Endothelial cell of umbilical vein (primary cell): ENCODE measurements around the gene TREH.

Experiments
- JUN ChIP-seq: IDR thresholded peaks from 2 replicates; pipeline ENCODE4 v1.6.1; 2011; ENCODE audit warnings: borderline replicate concordance, low read depth; ENCODE audit not compliant: insufficient read length, insufficient read depth
- POLR2AphosphoS5 ChIP-seq: IDR thresholded peaks from 2 replicates; pipeline ENCODE4 v1.6.1; 2012; ENCODE audit warnings: low read depth, mild to moderate bottlenecking, control low read depth, low read length, moderate library complexity; ENCODE audit not compliant: insufficient read depth
- TF ChIP-seq, protein P1 (sequence below), 2 donors: IDR thresholded peaks; 1 replicate in 1 of 2; 2 replicates in 1 of 2; pipeline ENCODE4 v1.5.1; 2011; ENCODE audit warnings: low read length in 2 of 2, mild to moderate bottlenecking in 2 of 2, moderate library complexity in 2 of 2, control low read depth in 1 of 2, inconsistent platforms in 1 of 2, low read depth in 1 of 2; ENCODE audit not compliant: insufficient read depth in 1 of 2; ENCODE audit errors: extremely low read depth in 1 of 2

DNA sequence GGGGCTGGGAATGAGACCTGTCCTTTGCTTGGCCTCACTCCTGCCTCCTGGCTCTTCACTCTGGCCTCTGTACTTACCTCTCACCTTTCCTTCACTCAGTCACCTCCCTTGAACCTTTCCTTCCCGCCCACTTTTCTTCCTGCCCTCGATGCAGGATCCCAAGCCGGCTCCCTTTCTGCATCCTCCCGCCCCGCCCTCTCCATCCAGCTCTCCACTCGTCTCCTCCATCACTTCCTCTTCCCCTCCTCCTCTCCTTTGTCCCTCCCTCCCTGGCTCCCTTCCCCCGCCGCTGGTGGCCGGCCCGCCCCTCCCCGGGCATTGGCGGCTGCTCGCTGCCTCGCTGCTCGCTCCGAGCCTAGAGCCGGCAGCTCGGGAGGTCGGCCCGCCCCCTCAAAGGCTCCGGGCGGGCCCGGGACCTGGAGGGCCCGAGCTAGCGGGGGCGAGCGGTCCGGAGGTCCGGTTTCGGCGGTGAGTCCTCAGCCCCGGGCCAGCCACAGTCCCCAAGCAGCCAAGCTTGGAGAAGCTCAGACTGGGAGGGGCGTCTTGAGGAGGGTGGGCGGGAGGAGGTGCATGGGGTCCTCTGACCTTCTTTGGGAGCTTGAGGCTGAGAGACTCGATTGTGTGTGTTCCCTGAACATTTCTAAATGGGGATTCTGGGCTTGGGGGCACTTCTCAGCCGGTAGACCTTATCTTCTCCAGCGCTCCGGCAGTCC is 58.2 kb downstream of the TREH start:
- TF ChIP-seq POLR2AphosphoS5: peak; percentile 92
- TF ChIP-seq, protein P1, sequence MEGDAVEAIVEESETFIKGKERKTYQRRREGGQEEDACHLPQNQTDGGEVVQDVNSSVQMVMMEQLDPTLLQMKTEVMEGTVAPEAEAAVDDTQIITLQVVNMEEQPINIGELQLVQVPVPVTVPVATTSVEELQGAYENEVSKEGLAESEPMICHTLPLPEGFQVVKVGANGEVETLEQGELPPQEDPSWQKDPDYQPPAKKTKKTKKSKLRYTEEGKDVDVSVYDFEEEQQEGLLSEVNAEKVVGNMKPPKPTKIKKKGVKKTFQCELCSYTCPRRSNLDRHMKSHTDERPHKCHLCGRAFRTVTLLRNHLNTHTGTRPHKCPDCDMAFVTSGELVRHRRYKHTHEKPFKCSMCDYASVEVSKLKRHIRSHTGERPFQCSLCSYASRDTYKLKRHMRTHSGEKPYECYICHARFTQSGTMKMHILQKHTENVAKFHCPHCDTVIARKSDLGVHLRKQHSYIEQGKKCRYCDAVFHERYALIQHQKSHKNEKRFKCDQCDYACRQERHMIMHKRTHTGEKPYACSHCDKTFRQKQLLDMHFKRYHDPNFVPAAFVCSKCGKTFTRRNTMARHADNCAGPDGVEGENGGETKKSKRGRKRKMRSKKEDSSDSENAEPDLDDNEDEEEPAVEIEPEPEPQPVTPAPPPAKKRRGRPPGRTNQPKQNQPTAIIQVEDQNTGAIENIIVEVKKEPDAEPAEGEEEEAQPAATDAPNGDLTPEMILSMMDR (IDR thresholded peaks at IDR 0.05; ENCODE audit: extremely low read depth in 1 of 2, insufficient read depth in 1 of 2, low read depth in 1 of 2, low read length in 2 of 2): no peak
- no peak for TF ChIP-seq JUN
